ENCODE measurements around the gene CA5A. TPM values are rescaled to one million over a fixed set of nuclear protein-coding genes. Genes with fewer than 3 reads are reported as not detected.
"Not testable (repeated sequence)": the region's sequence is repeated elsewhere in the genome, so short reads cannot be mapped to it uniquely, and the experiment has no call there.

Gene CA5A
- total RNA-seq, 1 donor from 2014 or later, result not detected

- TF ChIP-seq CTCF (IDR thresholded peaks at IDR 0.05), result no peak
- peaks cover 4% of the 10 kb centered on the region for H3K27me3 Mint-ChIP-seq
- peaks cover 24% of the 10 kb centered on the region for H3K4me1 Mint-ChIP-seq
- H3K36me3 Mint-ChIP-seq (ENCODE audit: low read depth), result no peaks in the 10 kb centered on the region
- no peaks in the 10 kb centered on the region for H3K9me3 Mint-ChIP-seq
- intact Hi-C loops (cut with micrococcal nuclease), result loop anchor here (5.0 kb wide), 1 partner anchor 562 kb away; no protein-coding TSS in a partner anchor
- ChIA-PET POLR2A (interaction anchor here (0.5 to 11.7 kb wide), 10 partner anchors 20 to 642 kb away, joined by 3 to 281 read pairs (median 4); partner anchors contain the start of genes BANP and KLHDC4), CTCF (interaction anchor here (0.8 to 12.1 kb wide), 3 partner anchors 25 to 98 kb away, joined by 3 to 292 read pairs (median 4); no protein-coding TSS in a partner anchor)
- peak overlapping the region; percentile 46 for H3K4me3 Mint-ChIP-seq
- ATAC-seq (ENCODE audit: low read depth) (peak; percentile 45), DNase-seq (no peak)
- H3K27ac Mint-ChIP-seq, result peak overlapping the region; percentile 70
Observed at GRCh38 chr16:87874639-87875427, 61.5 kb downstream of the CA5A start.

GRCh38 chr16:87870418-87871291 lies 65.7 kb downstream of the CA5A start:
- Mint-ChIP-seq H3K27ac (peak overlapping the region; percentile 82), H3K4me1 (peaks cover 51% of the 10 kb centered on the region), H3K4me3 (peak overlapping the region; percentile 53), H3K36me3 (ENCODE audit: low read depth) (peaks cover 19% of the 10 kb centered on the region)
- not testable (repeated sequence) for ATAC-seq (ENCODE audit: low read depth); H3K27me3 Mint-ChIP-seq; DNase-seq; H3K9me3 Mint-ChIP-seq
- CTCF ChIA-PET, result interaction anchor here (0.8 to 12.1 kb wide), 24 partner anchors 9 to 234 kb away, joined by 3 to 292 read pairs (median 4); no protein-coding TSS in a partner anchor
- intact Hi-C loops (cut with micrococcal nuclease), result loop anchor here (1.0 to 5.0 kb wide), 8 partner anchors 20 to 567 kb away; partner anchors contain the start of gene ZCCHC14
- POLR2A ChIA-PET, result interaction anchor here (0.8 to 11.7 kb wide), 13 partner anchors 14 to 118 kb away, joined by 3 to 281 read pairs (median 5); partner anchors contain the start of gene KLHDC4

GRCh38 chr16:87869879-87870417 lies 66.4 kb downstream of the CA5A start:
- not testable (repeated sequence) for ATAC-seq (ENCODE audit: low read depth); H3K27me3 Mint-ChIP-seq; H3K9me3 Mint-ChIP-seq; DNase-seq
- Mint-ChIP-seq H3K36me3 (ENCODE audit: low read depth) (peaks cover 25% of the 10 kb centered on the region), H3K4me1 (peaks cover 47% of the 10 kb centered on the region), H3K27ac (peak overlapping the region; percentile 65), H3K4me3 (peak overlapping the region; percentile 53)
- CTCF ChIA-PET, result interaction anchor here (0.9 to 12.1 kb wide), 7 partner anchors 17 to 104 kb away, joined by 3 to 292 read pairs (median 10); partner anchors contain the start of gene KLHDC4
- POLR2A ChIA-PET, result interaction anchor here (0.6 to 11.7 kb wide), 13 partner anchors 13 to 146 kb away, joined by 3 to 281 read pairs (median 11); partner anchors contain the start of genes BANP and KLHDC4
- intact Hi-C loops (cut with micrococcal nuclease), result loop anchor here (2.0 to 5.0 kb wide), 5 partner anchors 168 to 832 kb away; partner anchors contain the start of gene ZCCHC14

- DNase-seq (peak; percentile 93), ATAC-seq (ENCODE audit: low read depth) (peak; percentile 76)
- not testable (repeated sequence) for H3K27me3 Mint-ChIP-seq, H3K9me3 Mint-ChIP-seq
- ChIA-PET CTCF (interaction anchor here (0.6 to 12.1 kb wide), 7 partner anchors 19 to 103 kb away, joined by 3 to 292 read pairs (median 5); partner anchors contain the start of gene KLHDC4), POLR2A (interaction anchor here (0.6 to 11.7 kb wide), 16 partner anchors 13 to 552 kb away, joined by 3 to 281 read pairs (median 6); partner anchors contain the start of genes BANP and KLHDC4)
- intact Hi-C loops (cut with micrococcal nuclease), result loop anchor here (5.0 kb wide), 2 partner anchors 167 to 833 kb away; no protein-coding TSS in a partner anchor
- Mint-ChIP-seq H3K4me3 (peak within 1 kb of the TSS; percentile 97), H3K36me3 (ENCODE audit: low read depth) (peaks cover 32% of the 10 kb centered on the region), H3K4me1 (peaks cover 49% of the 10 kb centered on the region), H3K27ac (peak within 1 kb of the TSS; percentile 92)
Observed at GRCh38 chr16:87869061-87869878, 67.1 kb downstream of the CA5A start, which contains the start of gene SLC7A5. TSS of gene SLC7A5 (minus strand) at chr16:87869507. CDS start at chr16:87869422, 85 bp downstream.

- CTCF ChIA-PET, result interaction anchor here (0.9 to 12.1 kb wide), 8 partner anchors 15 to 88 kb away, joined by 3 to 292 read pairs (median 6); no protein-coding TSS in a partner anchor
- peaks cover 49% of the 10 kb centered on the region for H3K4me1 Mint-ChIP-seq
- peak overlapping the region; percentile 92 for H3K27ac Mint-ChIP-seq
- peak; percentile 39 for DNase-seq
- not testable (repeated sequence) for H3K9me3 Mint-ChIP-seq, H3K27me3 Mint-ChIP-seq
- H3K36me3 Mint-ChIP-seq (ENCODE audit: low read depth), result peaks cover 36% of the 10 kb centered on the region
- peak overlapping the region; percentile 97 for H3K4me3 Mint-ChIP-seq
- intact Hi-C loops (cut with micrococcal nuclease), result loop anchor here (5.0 kb wide), 2 partner anchors 166 to 834 kb away; no protein-coding TSS in a partner anchor
- peak; percentile 28 for ATAC-seq (ENCODE audit: low read depth)
- POLR2A ChIA-PET, result interaction anchor here (0.5 to 11.7 kb wide), 22 partner anchors 9 to 578 kb away, joined by 3 to 281 read pairs (median 6); partner anchors contain the start of genes BANP and KLHDC4
Observed at GRCh38 chr16:87868254-87869029, 67.9 kb downstream of the CA5A start.

- H3K9me3 Mint-ChIP-seq; H3K27ac Mint-ChIP-seq; ATAC-seq (ENCODE audit: low read depth); H3K27me3 Mint-ChIP-seq; DNase-seq: not testable (repeated sequence)
- Mint-ChIP-seq H3K4me3 (peak overlapping the region; percentile 97), H3K4me1 (peaks cover 39% of the 10 kb centered on the region), H3K36me3 (ENCODE audit: low read depth) (peaks cover 40% of the 10 kb centered on the region)
- ChIA-PET CTCF (interaction anchor here (1.6 to 12.1 kb wide), 3 partner anchors 17 to 86 kb away, joined by 5 to 292 read pairs (median 15); no protein-coding TSS in a partner anchor), POLR2A (interaction anchor here (0.6 to 11.7 kb wide), 7 partner anchors 9 to 88 kb away, joined by 3 to 281 read pairs (median 4); no protein-coding TSS in a partner anchor)
- intact Hi-C loops (cut with micrococcal nuclease), result loop anchor here (5.0 kb wide), 2 partner anchors 164 to 836 kb away; no protein-coding TSS in a partner anchor
Observed at GRCh38 chr16:87865902-87866555, 70.3 kb downstream of the CA5A start.

Measured in activated B cell treated with CpG ODN at 0.5 μM for 24 hours (primary cell).